Esophagus mucosa (tissue), 1 donor: ENCODE results near the gene ZNG1B. TPM values are rescaled to one million over a fixed set of nuclear protein-coding genes. Genes with fewer than 3 reads are reported as not detected.

Experiments used
- total RNA-seq: library from RNA; stranded (reverse); gene quantifications from one replicate; pipeline ENCODE4 v1.2.4, GENCODE V29; 2023
- donor health status: DM: yes; HTN: yes; CAD: no.

ZNG1B gene
- total RNA-seq, 1 donor from 2014 or later = 25.5 TPM

Other genes starting within 250 kb of the ZNG1B start
- gene PAX8, start 158.8 kb upstream of the ZNG1B start, total RNA-seq = 6.1 TPM
- 0.16 TPM for gene FOXD4L1, start 61.0 kb downstream of the ZNG1B start, total RNA-seq
- gene RABL2A, start 189.6 kb downstream of the ZNG1B start, total RNA-seq = 5.3 TPM